Measurements from ENCODE around the gene SYT15. TPM values are rescaled to one million over a fixed set of nuclear protein-coding genes. Genes with fewer than 3 reads are reported as not detected.
A peak's percentile ranks its signal among the peaks of the same experiment; 100 is the strongest.

Gene SYT15
- total and polyA plus RNA-seq, 10 of the 15 experiments (the other 5 are each of a cell fraction or from before 2014, with no cell fraction given) = 0.03 to 0.67 (median 0.15) TPM

DNA sequence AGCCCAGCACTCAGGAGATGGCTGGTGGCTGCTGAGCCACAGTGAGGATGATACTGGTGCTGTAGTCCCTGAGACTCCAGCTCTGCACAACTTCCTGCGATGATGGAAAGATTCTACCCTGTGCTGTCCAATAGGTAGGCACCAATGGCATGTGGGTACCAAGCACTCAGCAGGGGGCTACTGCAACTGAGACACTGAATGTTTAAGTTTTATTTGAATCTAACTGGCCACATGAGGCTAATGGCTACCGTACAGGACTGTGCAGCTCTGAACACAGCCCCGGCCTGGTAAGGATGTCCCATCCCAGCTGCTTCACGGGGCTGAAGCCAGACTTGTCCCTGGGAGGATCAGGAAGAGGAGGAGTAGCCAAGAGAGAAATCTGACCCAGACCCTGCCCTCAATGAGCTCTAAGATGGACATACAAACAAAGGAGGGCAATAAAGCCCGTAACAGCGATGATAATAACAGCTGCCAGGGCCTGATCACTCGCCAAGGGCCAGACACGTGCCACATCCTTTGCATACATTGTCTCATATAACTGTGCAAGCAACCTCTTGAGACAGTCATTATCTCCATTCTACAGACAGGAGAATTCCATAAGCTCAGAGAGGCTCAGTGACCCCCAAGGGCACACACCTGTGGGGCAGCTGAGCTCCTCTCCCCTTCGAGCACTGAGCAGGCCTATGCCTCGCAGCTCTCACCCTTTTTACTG lies 26.2 kb upstream of the SYT15 start:
- no peak overlapping the region for H3K27ac ChIP-seq (ENCODE audit: control insufficient read depth, insufficient read depth)
- BruUV-seq (replicated peaks) = no TSS peak
- intact Hi-C loops (cut with micrococcal nuclease; ENCODE audit: unreplicated experiment) = no loop called here
- H3K79me2 ChIP-seq (ENCODE audit: control insufficient read depth, insufficient read depth, low read length) = no peaks in the 10 kb centered on the region
- 28% methylated on average over 10 of the region's 10 CpGs for WGBS (ENCODE audit: insufficient coverage, insufficient replicate concordance, low lambda C conversion rate, missing lambda C conversion rate)
- ChIA-PET SMC1A (ENCODE audit: uncharacterized antibody, unreplicated experiment) (no interaction called here), POLR2A (no interaction called here), CTCF (no interaction called here), RAD21 (ENCODE audit: unreplicated experiment) (no interaction called here)
- H3K4me3 ChIP-seq = no peak overlapping the region
- DNase-seq (ENCODE audit: low read depth, low spot score) (no peak), FAIRE-seq (no peak), ATAC-seq (no peak)
- no peak overlapping the region for H2AFZ ChIP-seq (ENCODE audit: control insufficient read depth, low read depth, low read length)
- in situ Hi-C loops (cut with MboI) = no loop called here
- no peak overlapping the region for H3K4me2 ChIP-seq (ENCODE audit: control insufficient read depth, insufficient read depth)
- H3K9ac ChIP-seq (ENCODE audit: control insufficient read depth, insufficient read depth, low read length) = no peak overlapping the region
- H3K9me3 ChIP-seq (replicated peaks; ENCODE audit: control insufficient read depth, insufficient read depth, low read length) = no peaks in the 10 kb centered on the region
- no peaks in the 10 kb centered on the region for H3K4me1 ChIP-seq (ENCODE audit: control insufficient read depth, insufficient read depth, low read length)
- peaks cover 6% of the 10 kb centered on the region in 2 experiments; a peak in 3 of 4 replicates for H3K27me3 ChIP-seq (replicated peaks in 1 of 2; ENCODE audit: control insufficient read depth in 2 of 2, insufficient read depth in 2 of 2, low read length in 1 of 2)
- H3K36me3 ChIP-seq (ENCODE audit: control insufficient read depth in 2 of 2, insufficient read depth in 2 of 2, low read length in 1 of 2) = no peaks in the 10 kb centered on the region
- TF ChIP-seq, protein P1, sequence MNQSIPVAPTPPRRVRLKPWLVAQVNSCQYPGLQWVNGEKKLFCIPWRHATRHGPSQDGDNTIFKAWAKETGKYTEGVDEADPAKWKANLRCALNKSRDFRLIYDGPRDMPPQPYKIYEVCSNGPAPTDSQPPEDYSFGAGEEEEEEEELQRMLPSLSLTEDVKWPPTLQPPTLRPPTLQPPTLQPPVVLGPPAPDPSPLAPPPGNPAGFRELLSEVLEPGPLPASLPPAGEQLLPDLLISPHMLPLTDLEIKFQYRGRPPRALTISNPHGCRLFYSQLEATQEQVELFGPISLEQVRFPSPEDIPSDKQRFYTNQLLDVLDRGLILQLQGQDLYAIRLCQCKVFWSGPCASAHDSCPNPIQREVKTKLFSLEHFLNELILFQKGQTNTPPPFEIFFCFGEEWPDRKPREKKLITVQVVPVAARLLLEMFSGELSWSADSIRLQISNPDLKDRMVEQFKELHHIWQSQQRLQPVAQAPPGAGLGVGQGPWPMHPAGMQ (IDR thresholded peaks at IDR 0.05; ENCODE audit: borderline replicate concordance) = no peak
- peak in 1 of 2 experiments; percentile 10; a peak in 1 of 4 replicates for TF ChIP-seq BHLHE40 (IDR thresholded peaks at IDR 0.05; ENCODE audit: borderline replicate concordance in 1 of 2, low read depth in 2 of 2, low read length in 1 of 2)
- H4K20me1 ChIP-seq (ENCODE audit: control insufficient read depth, insufficient read depth) = peaks cover 3% of the 10 kb centered on the region; the same call in 1 of the 2 replicates

DNA sequence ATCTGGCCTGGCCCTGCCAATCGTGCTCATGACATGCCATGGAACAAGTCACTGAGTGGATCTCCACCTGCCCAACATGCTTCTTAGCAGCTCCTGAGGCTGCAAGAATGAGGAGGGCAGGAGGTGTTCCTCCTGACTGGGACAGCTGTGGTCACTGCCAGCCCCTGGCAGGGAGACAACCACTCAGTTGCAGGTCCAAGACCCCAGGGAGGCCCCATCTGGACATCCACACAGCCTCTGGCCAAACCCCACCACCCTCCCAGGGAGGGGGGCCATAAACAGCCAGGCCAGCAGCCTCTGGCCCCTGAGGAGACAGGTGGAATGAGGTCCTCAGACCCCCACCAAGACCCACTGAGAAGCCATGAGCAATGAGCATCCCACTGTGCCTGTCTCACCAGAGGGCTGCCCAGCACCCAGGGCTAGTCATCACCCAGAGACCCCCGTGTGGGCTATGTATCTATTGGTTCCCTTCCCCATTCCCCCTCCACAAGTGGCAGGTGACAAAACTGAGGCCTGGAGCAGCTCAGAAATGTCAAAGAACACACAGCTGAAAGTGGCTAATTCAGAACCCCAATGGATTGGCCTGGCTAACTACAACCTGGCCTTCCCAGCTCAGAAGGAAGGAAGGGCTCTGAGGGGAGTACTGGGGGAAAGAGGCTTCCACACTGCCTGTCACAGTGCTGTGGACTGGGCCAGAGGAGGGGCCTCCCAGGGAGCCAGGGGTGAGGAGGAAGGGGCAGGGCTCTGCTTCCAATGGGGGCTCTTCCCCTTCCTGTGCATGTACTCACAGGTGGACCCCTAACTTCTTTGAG lies 25.5 kb upstream of the SYT15 start:
- ChIA-PET CTCF (no interaction called here), RAD21 (ENCODE audit: unreplicated experiment) (no interaction called here), POLR2A (no interaction called here), SMC1A (ENCODE audit: uncharacterized antibody, unreplicated experiment) (no interaction called here)
- Histone ChIP-seq H3K9me3 (replicated peaks; ENCODE audit: control insufficient read depth, insufficient read depth, low read length) (no peaks in the 10 kb centered on the region), H4K20me1 (ENCODE audit: control insufficient read depth, insufficient read depth) (peaks cover 3% of the 10 kb centered on the region; the same call in 1 of the 2 replicates), H3K4me2 (ENCODE audit: control insufficient read depth, insufficient read depth) (no peak overlapping the region), H3K4me3 (no peak overlapping the region), H2AFZ (ENCODE audit: control insufficient read depth, low read depth, low read length) (no peak overlapping the region), H3K27ac (ENCODE audit: control insufficient read depth, insufficient read depth) (no peak overlapping the region), H3K4me1 (ENCODE audit: control insufficient read depth, insufficient read depth, low read length) (no peaks in the 10 kb centered on the region), H3K9ac (ENCODE audit: control insufficient read depth, insufficient read depth, low read length) (no peak overlapping the region), H3K27me3 (replicated peaks in 1 of 2; ENCODE audit: control insufficient read depth in 2 of 2, insufficient read depth in 2 of 2, low read length in 1 of 2) (peaks cover 6% of the 10 kb centered on the region in 2 experiments; a peak in 3 of 4 replicates), H3K36me3 (ENCODE audit: control insufficient read depth in 2 of 2, insufficient read depth in 2 of 2, low read length in 1 of 2) (no peaks in the 10 kb centered on the region), H3K79me2 (ENCODE audit: control insufficient read depth, insufficient read depth, low read length) (no peaks in the 10 kb centered on the region)
- in situ Hi-C loops (cut with MboI) = no loop called here
- intact Hi-C loops (cut with micrococcal nuclease; ENCODE audit: unreplicated experiment) = no loop called here
- DNase-seq (ENCODE audit: low read depth, low spot score) = no peak
- no peak for ATAC-seq
- no peak for FAIRE-seq
- BruUV-seq (replicated peaks) = no TSS peak
- WGBS (ENCODE audit: insufficient coverage, insufficient replicate concordance, low lambda C conversion rate, missing lambda C conversion rate) = 3% methylated on average over 2 of the region's 2 CpGs
- TF ChIP-seq DPF2 (IDR thresholded peaks at IDR 0.05) (no peak), HDGF (IDR thresholded peaks at IDR 0.05) (no peak), NBN (IDR thresholded peaks at IDR 0.05) (no peak)
- TF ChIP-seq, protein P2, sequence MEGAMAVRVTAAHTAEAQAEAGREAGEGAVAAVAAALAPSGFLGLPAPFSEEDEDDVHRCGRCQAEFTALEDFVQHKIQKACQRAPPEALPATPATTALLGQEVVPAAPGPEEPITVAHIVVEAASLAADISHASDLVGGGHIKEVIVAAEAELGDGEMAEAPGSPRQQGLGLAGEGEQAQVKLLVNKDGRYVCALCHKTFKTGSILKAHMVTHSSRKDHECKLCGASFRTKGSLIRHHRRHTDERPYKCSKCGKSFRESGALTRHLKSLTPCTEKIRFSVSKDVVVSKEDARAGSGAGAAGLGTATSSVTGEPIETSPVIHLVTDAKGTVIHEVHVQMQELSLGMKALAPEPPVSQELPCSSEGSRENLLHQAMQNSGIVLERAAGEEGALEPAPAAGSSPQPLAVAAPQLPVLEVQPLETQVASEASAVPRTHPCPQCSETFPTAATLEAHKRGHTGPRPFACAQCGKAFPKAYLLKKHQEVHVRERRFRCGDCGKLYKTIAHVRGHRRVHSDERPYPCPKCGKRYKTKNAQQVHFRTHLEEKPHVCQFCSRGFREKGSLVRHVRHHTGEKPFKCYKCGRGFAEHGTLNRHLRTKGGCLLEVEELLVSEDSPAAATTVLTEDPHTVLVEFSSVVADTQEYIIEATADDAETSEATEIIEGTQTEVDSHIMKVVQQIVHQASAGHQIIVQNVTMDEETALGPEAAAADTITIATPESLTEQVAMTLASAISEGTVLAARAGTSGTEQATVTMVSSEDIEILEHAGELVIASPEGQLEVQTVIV (IDR thresholded peaks at IDR 0.05; ENCODE audit: borderline replicate concordance, partially characterized antibody) = no peak
- TF ChIP-seq, protein P3, sequence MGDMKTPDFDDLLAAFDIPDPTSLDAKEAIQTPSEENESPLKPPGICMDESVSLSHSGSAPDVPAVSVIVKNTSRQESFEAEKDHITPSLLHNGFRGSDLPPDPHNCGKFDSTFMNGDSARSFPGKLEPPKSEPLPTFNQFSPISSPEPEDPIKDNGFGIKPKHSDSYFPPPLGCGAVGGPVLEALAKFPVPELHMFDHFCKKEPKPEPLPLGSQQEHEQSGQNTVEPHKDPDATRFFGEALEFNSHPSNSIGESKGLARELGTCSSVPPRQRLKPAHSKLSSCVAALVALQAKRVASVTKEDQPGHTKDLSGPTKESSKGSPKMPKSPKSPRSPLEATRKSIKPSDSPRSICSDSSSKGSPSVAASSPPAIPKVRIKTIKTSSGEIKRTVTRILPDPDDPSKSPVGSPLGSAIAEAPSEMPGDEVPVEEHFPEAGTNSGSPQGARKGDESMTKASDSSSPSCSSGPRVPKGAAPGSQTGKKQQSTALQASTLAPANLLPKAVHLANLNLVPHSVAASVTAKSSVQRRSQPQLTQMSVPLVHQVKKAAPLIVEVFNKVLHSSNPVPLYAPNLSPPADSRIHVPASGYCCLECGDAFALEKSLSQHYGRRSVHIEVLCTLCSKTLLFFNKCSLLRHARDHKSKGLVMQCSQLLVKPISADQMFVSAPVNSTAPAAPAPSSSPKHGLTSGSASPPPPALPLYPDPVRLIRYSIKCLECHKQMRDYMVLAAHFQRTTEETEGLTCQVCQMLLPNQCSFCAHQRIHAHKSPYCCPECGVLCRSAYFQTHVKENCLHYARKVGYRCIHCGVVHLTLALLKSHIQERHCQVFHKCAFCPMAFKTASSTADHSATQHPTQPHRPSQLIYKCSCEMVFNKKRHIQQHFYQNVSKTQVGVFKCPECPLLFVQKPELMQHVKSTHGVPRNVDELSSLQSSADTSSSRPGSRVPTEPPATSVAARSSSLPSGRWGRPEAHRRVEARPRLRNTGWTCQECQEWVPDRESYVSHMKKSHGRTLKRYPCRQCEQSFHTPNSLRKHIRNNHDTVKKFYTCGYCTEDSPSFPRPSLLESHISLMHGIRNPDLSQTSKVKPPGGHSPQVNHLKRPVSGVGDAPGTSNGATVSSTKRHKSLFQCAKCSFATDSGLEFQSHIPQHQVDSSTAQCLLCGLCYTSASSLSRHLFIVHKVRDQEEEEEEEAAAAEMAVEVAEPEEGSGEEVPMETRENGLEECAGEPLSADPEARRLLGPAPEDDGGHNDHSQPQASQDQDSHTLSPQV (IDR thresholded peaks at IDR 0.05) = no peak
